ENCODE measurements around the gene VWA8.

Gene VWA8

GRCh38 chr13:41720839-41721561, 239.9 kb downstream of the VWA8 start:
- no peak for DNase-seq

- DNase-seq = no peak
Measured at GRCh38 chr13:41716236-41716635, 244.7 kb downstream of the VWA8 start.

DNA sequence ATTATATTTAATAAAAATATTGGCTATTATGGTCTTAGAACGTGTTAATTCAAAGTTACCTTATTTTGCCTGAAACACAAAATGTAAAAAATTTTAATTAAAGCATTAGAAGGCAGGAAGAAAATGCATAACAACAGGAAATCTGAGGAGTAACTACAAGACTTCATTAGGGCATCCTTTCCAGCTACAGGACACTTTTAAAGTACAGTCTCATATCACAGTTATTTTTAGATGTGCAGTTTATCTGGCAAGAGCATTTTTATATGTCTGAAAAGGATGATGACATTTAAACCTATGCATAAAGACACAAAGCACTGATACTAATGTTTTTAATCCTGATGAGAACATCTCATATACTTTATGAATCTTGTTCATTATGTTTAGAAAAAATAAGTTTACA, 247.5 kb downstream of the VWA8 start:
- DNase-seq = no peak

GRCh38 chr13:41710771-41711170, 250.1 kb downstream of the VWA8 start:
- no peak for DNase-seq

DNA sequence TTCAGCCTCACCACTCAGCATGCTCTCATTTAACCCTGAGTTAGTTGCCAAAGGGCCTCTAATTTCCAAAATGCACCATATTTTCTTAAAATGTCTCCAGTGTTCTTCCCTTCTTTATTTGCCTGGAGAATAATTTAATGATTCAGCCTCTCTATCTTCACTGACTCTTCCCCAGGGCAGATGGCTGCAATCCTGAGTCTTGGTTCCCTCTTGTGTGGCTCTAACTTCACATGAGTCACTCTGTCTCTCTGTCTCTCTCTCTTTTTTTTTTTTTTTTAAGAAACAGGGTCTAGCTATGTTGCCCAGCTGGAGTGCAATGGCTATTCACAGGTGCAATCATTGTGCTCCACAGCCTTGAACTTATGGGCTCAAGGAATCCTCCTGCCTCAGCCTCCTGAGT, 251.4 kb downstream of the VWA8 start:
- DNase-seq = no peak

GRCh38 chr13:41708713-41709112, 252.2 kb downstream of the VWA8 start:
- DNase-seq = no peak

- DNase-seq = no peak
Measured at GRCh38 chr13:41707194-41707821, 253.6 kb downstream of the VWA8 start.

DNA sequence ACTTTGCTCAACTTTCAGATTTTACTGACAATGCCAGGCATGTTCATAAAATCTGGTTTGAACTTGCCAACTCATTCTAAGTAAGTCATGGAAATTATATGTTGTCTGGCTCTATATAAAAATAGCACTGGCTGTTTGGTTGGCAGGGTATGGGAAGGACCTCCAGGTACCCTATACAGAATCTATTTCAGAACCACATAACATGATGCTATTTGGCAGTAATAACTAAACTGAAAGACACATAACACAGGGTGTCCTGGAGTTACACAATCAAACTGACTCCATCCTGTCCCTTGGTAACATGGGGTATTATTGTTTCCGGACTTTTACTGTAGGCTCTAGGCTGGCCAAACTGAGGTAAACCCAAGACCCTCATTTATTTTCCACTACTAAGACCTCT, 254.8 kb downstream of the VWA8 start:
- DNase-seq = no peak

DNA sequence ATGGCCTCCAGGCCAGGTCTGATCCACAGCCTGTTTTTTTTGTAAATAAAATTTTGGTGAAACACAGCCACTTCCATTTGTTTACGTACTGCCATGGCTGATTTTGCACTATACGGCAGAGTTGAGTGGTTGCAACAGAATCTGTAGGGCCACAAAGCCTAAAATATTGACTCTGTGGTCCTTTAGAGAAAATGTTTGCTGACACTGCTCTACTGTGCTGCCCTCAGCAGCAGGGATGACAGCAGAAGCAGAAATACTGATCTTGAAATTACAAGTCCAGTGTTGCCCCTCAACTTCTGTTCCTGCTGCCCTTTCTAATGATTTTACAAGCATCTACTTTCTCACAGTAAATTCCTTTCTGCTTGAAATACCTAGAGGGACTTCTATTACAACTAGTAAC, 258.4 kb downstream of the VWA8 start:
- DNase-seq = no peak

- no peak for DNase-seq
Measured at GRCh38 chr13:41701676-41702075, 259.2 kb downstream of the VWA8 start.

GRCh38 chr13:41700790-41701310, 260.1 kb downstream of the VWA8 start:
- DNase-seq = no peak

DNA sequence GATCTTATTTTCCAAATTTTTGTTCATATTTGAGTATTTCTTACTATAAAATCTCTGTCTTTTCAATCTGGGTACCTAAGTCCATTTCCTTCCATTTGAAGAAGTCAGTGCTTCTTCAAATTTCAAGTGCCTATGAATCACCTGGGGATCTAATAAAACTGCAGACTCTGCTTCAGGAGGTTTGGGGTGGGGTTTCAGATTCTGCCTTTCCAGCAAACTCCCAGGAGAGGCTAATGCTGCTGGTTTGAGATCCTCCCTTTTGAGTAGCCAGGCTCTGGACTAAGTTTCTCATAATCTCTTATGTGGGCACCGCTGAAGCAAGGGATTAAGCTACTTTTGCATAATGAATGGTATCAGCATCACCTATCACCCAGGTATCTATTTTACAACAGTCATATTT, 261.1 kb downstream of the VWA8 start:
- DNase-seq = no peak

DNA sequence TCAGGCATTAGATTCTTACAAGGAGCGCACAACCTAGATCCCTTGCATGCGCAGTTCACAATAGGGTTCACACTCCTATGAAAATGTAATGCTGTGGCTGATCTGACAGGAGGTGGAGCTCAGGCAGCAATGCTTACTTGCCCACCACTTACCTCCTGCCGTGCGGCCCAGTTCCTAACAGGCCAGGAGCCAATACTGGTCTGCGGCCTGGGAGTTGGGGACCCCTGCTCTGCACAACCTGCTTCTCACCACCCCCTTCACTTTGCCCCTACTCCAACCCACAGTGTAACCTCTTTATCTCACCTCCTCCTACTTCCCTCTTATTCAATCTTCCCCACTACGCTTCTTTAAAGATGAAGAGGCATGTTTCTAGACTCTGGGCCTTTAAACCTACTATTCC, 263.3 kb downstream of the VWA8 start:
- DNase-seq = no peak

- DNase-seq = no peak
Measured at GRCh38 chr13:41696163-41697003, 264.5 kb downstream of the VWA8 start.

DNA sequence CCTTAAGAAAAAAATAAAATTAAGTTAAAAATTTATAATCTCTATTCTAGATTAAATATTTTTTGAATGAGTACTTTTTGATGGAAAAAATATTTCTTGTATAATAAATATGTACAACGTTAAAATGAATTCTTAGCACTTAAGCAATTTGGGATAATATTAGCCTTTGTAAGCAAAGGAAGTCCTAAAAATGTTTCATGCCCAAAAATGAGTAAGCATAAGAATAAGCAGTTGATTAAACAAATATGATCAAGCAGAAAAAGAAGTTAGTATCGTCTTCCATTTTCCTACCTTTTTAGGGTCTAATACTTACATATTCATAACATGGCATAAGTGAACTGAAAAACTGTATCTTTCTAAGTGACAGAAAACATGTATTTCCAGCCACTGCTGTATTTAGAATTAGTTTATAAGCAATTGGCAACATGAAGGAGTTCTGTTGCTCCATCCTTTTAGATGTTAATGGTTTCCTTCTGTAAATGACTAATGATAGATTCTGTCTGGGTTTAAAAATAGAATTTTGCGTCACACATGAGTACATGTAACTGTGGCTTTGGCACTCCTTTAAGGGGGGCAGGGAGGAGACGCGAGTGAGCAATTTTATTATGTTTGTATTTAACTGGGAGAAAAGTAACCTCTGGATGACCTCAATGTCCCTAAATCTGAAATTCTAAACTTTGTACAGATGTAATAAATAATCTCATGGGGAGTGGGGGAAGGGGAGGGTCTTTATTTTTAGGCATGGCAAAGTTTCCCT, 266.2 kb downstream of the VWA8 start:
- no peak for DNase-seq

GRCh38 chr13:41693434-41693833, 267.5 kb downstream of the VWA8 start:
- no peak for DNase-seq

DNA sequence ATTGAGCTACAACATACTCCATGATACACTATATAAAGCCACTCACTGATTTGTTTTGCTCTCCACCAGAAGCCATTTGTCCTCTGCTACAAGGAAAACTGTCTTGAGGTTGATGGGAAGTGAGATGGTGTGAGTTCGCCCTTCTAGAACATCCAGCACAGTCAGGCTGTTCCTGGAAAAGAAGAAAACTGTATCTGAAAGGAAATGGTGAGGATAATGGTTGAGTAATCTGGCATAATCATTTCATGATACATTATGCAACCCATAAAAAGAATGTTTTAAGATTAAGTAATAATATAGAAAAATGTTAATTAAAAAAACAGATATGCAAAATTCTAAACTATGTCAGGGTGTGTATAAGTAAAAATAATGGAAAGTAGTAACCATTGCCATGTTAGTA, 269.6 kb downstream of the VWA8 start:
- no peak for DNase-seq

GRCh38 chr13:41682766-41683165, 278.1 kb downstream of the VWA8 start:
- no peak for DNase-seq

DNA sequence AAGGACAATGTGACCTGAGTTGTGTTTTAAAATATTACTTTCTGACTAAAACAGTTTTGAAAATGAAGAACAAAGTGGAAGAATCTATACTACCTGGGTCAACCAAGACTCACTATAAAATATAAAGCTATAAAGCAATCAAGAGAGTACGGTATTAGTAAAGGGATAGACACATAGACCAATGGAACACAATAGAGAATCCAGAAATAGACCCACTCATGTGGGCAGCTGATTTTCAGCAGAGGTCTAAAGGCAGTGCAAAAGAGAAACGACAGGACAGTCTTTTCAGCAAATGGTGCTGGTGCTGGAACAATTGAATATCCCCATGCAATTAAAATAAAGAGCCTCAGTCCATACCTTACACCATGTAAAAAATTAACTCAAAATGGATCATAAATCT, 278.9 kb downstream of the VWA8 start:
- no peak for DNase-seq

DNA sequence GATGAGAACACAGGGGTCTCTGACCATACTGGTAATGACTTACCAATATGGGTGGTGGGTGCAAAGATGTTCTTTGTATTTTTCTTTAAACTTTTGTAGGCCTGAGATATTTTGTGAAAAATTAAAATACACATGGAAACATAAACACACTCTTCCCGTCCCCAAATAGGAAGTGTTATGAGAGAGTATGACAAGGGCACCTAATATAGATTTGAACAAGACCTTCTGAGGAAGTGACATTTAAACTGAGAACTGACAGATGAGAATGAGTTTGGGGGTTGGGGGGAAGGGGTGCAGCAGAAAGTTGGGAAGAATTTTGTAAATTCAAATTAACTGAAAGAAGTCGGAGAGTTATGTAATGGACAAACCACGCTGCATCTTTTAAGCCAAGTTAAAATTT, 279.3 kb downstream of the VWA8 start:
- no peak for DNase-seq

- DNase-seq = no peak
Measured at GRCh38 chr13:41680900-41681299, 280.0 kb downstream of the VWA8 start.

DNA sequence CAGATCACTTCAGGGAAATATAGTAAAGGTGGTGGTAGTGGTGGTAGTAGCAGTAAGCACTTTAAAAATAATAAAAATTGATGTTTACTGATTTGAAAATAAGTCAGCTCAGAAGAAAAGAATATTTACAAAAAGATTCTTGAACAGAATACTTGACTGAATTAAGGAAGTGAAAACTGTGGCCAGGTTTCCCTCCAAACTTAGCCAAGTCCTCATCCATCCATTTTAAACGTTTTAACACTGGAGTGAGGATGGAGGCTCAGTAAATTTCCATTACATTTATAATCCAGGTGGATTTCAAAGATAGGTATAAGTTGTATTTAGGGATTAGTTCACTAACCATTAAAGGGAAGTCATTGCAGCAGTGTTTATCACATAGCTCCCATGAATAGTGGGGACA, 282.1 kb downstream of the VWA8 start:
- no peak for DNase-seq

DNA sequence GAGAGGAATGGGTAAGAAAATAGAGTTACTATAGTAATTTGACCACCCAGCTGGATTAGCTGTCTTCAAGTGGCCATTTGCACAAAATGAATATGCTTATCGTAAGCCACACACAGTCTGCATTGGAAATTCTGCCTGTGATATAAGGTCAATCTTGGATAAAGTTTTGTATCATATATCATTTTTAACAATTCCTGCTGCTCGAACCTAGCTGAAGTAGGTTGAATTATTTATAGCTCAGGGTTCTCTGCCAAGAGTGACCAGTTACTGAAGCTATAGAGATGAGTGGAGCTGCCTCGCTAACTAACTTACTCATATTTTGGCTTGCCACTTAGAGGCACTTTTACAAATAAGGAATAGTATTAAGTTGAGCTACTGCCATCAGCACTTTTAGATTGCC, 282.7 kb downstream of the VWA8 start:
- no peak for DNase-seq
